Measurements from ENCODE around the gene AUTS2.
"Not testable (repeated sequence)": the region's sequence is repeated elsewhere in the genome, so short reads cannot be mapped to it uniquely, and the experiment has no call there.

The AUTS2 gene

GRCh38 chr7:69768986-69769595, 170.8 kb downstream of the AUTS2 start:
- no peak for DNase-seq

- DNase-seq, result no peak
Observed at GRCh38 chr7:69769826-69770225, 171.6 kb downstream of the AUTS2 start.

- no peak for DNase-seq
Observed at GRCh38 chr7:69770613-69771012, 172.3 kb downstream of the AUTS2 start.

- no peak for DNase-seq
Observed at GRCh38 chr7:69772718-69773436, 174.6 kb downstream of the AUTS2 start.

GRCh38 chr7:69773535-69774225, 175.4 kb downstream of the AUTS2 start:
- DNase-seq, result no peak

GRCh38 chr7:69775231-69775771, 177.0 kb downstream of the AUTS2 start:
- no peak for DNase-seq

- no peak for DNase-seq
Observed at GRCh38 chr7:69776611-69777010, 178.3 kb downstream of the AUTS2 start.

- DNase-seq, result no peak
Observed at GRCh38 chr7:69778138-69778537, 179.9 kb downstream of the AUTS2 start.

GRCh38 chr7:69780379-69780778, 182.1 kb downstream of the AUTS2 start:
- DNase-seq, result no peak

- no peak for DNase-seq
Observed at GRCh38 chr7:69781412-69781846, 183.2 kb downstream of the AUTS2 start.

GRCh38 chr7:69782917-69783684, 184.8 kb downstream of the AUTS2 start:
- no peak for DNase-seq

GRCh38 chr7:69786130-69786529, 187.9 kb downstream of the AUTS2 start:
- not testable (repeated sequence) for DNase-seq

- DNase-seq, result no peak
Observed at GRCh38 chr7:69786730-69787395, 188.6 kb downstream of the AUTS2 start.

GRCh38 chr7:69787736-69788431, 189.6 kb downstream of the AUTS2 start:
- no peak for DNase-seq

GRCh38 chr7:69789563-69789962, 191.3 kb downstream of the AUTS2 start:
- DNase-seq, result no peak

- no peak for DNase-seq
Observed at GRCh38 chr7:69790977-69791724, 192.9 kb downstream of the AUTS2 start.

GRCh38 chr7:69791739-69792138, 193.5 kb downstream of the AUTS2 start:
- no peak for DNase-seq

- no peak for DNase-seq
Observed at GRCh38 chr7:69795932-69796331, 197.7 kb downstream of the AUTS2 start.

GRCh38 chr7:69796416-69796815, 198.1 kb downstream of the AUTS2 start:
- DNase-seq, result no peak

GRCh38 chr7:69799048-69799697, 200.9 kb downstream of the AUTS2 start:
- DNase-seq, result no peak

Data from SIG-M5 (cell line).